Neural crest cell (in vitro differentiated cells): ENCODE results near the gene OSBPL3. TPM values are rescaled to one million over a fixed set of nuclear protein-coding genes. Genes with fewer than 3 reads are reported as not detected.

Experiments used
- DNase-seq: peaks from one replicate; pipeline ENCODE4 v3.0.0; 2021; ENCODE audit warnings: low read depth, mixed read lengths, low spot score
- H3K27ac Mint-ChIP-seq: one replicate; pipeline ENCODE4 v1.8.0; 2021; ENCODE audit warnings: mild to moderate bottlenecking, mixed read lengths; ENCODE audit not compliant: unreplicated experiment
- H3K27me3 Mint-ChIP-seq: 2 replicates; pipeline ENCODE4 v1.8.0; 2021; ENCODE audit warnings: low read depth, mild to moderate bottlenecking, mixed read lengths
- H3K36me3 Mint-ChIP-seq: 2 replicates; pipeline ENCODE4 v1.8.0; 2021; ENCODE audit warnings: low read depth, mild to moderate bottlenecking, mixed read lengths
- H3K4me1 Mint-ChIP-seq: 2 replicates; pipeline ENCODE4 v1.8.0; 2021; ENCODE audit warnings: mixed read lengths
- H3K4me3 Mint-ChIP-seq: one replicate; pipeline ENCODE4 v1.8.0; 2021; ENCODE audit warnings: mild to moderate bottlenecking, mixed read lengths
- H3K9me3 Mint-ChIP-seq: 2 replicates; pipeline ENCODE4 v1.8.0; 2021; ENCODE audit warnings: mixed read lengths
- CTCF ChIP-seq: fragments of 200-600 bp; sonication (generic); conservative IDR thresholded peaks from 2 replicates; pipeline ENCODE4 v1.5.0; 2021; ENCODE audit warnings: antibody characterized with exemption, mild to moderate bottlenecking
- total RNA-seq: library from RNA; stranded (reverse); gene quantifications from 2 replicates; pipeline ENCODE4 v1.2.1, GENCODE V29; 2021

Gene OSBPL3
- total RNA-seq, 1 donor from 2014 or later: 11.8 TPM

- TF ChIP-seq CTCF: no peak
- peaks cover 2% of the 10 kb centered on the region for H3K9me3 Mint-ChIP-seq
- H3K4me1 Mint-ChIP-seq: peaks cover 18% of the 10 kb centered on the region
- no peaks in the 10 kb centered on the region for H3K36me3 Mint-ChIP-seq
- no peak for DNase-seq
- H3K27me3 Mint-ChIP-seq: no peaks in the 10 kb centered on the region
- no peak overlapping the region for H3K4me3 Mint-ChIP-seq
- no peak overlapping the region for H3K27ac Mint-ChIP-seq
Observed at GRCh38 chr7:24830440-24831050, 149.4 kb downstream of the OSBPL3 start.

- Mint-ChIP-seq H3K27me3 (no peaks in the 10 kb centered on the region), H3K36me3 (no peaks in the 10 kb centered on the region), H3K27ac (no peak overlapping the region), H3K4me3 (no peak overlapping the region), H3K4me1 (peaks cover 18% of the 10 kb centered on the region), H3K9me3 (peaks cover 2% of the 10 kb centered on the region)
- no peak for DNase-seq
- TF ChIP-seq CTCF: no peak
Observed at GRCh38 chr7:24829787-24830186, 150.2 kb downstream of the OSBPL3 start.

- Mint-ChIP-seq H3K36me3 (no peaks in the 10 kb centered on the region), H3K4me3 (no peak overlapping the region), H3K27me3 (no peaks in the 10 kb centered on the region), H3K9me3 (peaks cover 2% of the 10 kb centered on the region), H3K27ac (no peak overlapping the region), H3K4me1 (peaks cover 18% of the 10 kb centered on the region)
- no peak for DNase-seq
- TF ChIP-seq CTCF: no peak
Observed at GRCh38 chr7:24828891-24829661, 150.9 kb downstream of the OSBPL3 start.

- no peaks in the 10 kb centered on the region for H3K27me3 Mint-ChIP-seq
- TF ChIP-seq CTCF: no peak
- no peak overlapping the region for H3K4me3 Mint-ChIP-seq
- no peaks in the 10 kb centered on the region for H3K36me3 Mint-ChIP-seq
- H3K9me3 Mint-ChIP-seq: peaks cover 2% of the 10 kb centered on the region
- no peak for DNase-seq
- no peak overlapping the region for H3K27ac Mint-ChIP-seq
- H3K4me1 Mint-ChIP-seq: peaks cover 18% of the 10 kb centered on the region
Observed at GRCh38 chr7:24827589-24827988, 152.4 kb downstream of the OSBPL3 start.

- H3K36me3 Mint-ChIP-seq: no peaks in the 10 kb centered on the region
- no peak overlapping the region for H3K27ac Mint-ChIP-seq
- peaks cover 18% of the 10 kb centered on the region for H3K4me1 Mint-ChIP-seq
- no peaks in the 10 kb centered on the region for H3K27me3 Mint-ChIP-seq
- no peak for DNase-seq
- H3K4me3 Mint-ChIP-seq: no peak overlapping the region
- TF ChIP-seq CTCF: no peak
- H3K9me3 Mint-ChIP-seq: peaks cover 2% of the 10 kb centered on the region
Observed at GRCh38 chr7:24827027-24827426, 153.0 kb downstream of the OSBPL3 start.
